Tibial artery (tissue), 4 donors: ENCODE data around the gene HOXA1.

ENCODE experiments used
- DNase-seq, 2 donors: peaks; one replicate each; pipeline ENCODE4 v3.0.0-alpha.2; 2019
- H3K27ac ChIP-seq, 2 donors: fragments of 200-600 bp; sonication (generic) in 1 of 2; 1 replicate in 1 of 2; 2 replicates in 1 of 2; pipeline ENCODE4 v1.5.1; 2018 to 2019; ENCODE audit warnings: mild to moderate bottlenecking in 1 of 2
- H3K27me3 ChIP-seq, 2 donors: fragments of 200-600 bp; sonication (generic) in 1 of 2; one replicate each; pipeline versions ENCODE4 v1.5.1 to v1.6.0; 2016 to 2019
- H3K36me3 ChIP-seq, 3 donors: fragments of 200-600 bp; sonication (generic) in 2 of 3; one replicate each; pipeline ENCODE4 v1.5.1; 2016 to 2019; ENCODE audit warnings: mild to moderate bottlenecking in 2 of 3
- H3K4me1 ChIP-seq, 4 donors: fragments of 200-600 bp; sonication (generic) in 2 of 4; 1 replicate in 3 of 4; 2 replicates in 1 of 4; pipeline ENCODE4 v1.5.1; 2016 to 2019
- H3K4me3 ChIP-seq, 2 donors: fragments of 200-600 bp; sonication (generic) in 1 of 2; 1 replicate in 1 of 2; 2 replicates in 1 of 2; pipeline ENCODE4 v1.5.1; 2018 to 2019; ENCODE audit warnings: mild to moderate bottlenecking in 2 of 2
- H3K9me3 ChIP-seq, 3 donors: fragments of 200-600 bp; sonication (generic) in 1 of 3; one replicate each; pipeline ENCODE4 v1.5.1; 2016 to 2019
- intact Hi-C: fragments of 100-400 bp; cut with DNase I; formaldehyde crosslinking; loops from one replicate; pipeline ENCODE4 v1.15.0; 2023; ENCODE audit warnings: low total_unique reads
- TF ChIP-seq, protein P1 (sequence below), 2 experiments: fragments of 200-600 bp in 1 of 2; fragments of 450-650 bp in 1 of 2; IDR thresholded peaks; one replicate each; pipeline ENCODE4 v1.5.1; 2017 to 2019; ENCODE audit warnings: antibody characterized with exemption in 2 of 2, mild to moderate bottlenecking in 1 of 2, moderate library complexity in 1 of 2

Gene HOXA1

DNA sequence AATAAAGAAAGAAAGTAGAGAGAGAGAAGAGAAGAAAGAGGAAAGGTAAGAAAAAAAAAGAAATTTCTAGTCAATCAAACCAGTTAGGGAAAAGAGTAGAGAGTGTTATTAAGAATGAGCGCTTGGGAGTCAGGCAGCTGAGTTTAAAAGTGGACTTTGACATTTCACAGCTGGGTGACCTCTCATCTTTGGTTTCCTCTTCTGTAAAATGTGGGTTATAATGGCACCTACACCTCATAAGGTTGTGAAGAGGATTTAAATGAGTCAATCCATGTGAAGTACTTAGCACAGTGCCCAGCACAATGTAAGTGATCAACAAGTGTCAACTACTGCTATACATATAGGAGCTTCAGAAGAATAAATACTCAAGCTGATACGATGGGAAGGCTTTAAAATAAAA, 12.2 kb downstream of the HOXA1 start:
- intact Hi-C loops, result no loop called here
- TF ChIP-seq, protein P1, sequence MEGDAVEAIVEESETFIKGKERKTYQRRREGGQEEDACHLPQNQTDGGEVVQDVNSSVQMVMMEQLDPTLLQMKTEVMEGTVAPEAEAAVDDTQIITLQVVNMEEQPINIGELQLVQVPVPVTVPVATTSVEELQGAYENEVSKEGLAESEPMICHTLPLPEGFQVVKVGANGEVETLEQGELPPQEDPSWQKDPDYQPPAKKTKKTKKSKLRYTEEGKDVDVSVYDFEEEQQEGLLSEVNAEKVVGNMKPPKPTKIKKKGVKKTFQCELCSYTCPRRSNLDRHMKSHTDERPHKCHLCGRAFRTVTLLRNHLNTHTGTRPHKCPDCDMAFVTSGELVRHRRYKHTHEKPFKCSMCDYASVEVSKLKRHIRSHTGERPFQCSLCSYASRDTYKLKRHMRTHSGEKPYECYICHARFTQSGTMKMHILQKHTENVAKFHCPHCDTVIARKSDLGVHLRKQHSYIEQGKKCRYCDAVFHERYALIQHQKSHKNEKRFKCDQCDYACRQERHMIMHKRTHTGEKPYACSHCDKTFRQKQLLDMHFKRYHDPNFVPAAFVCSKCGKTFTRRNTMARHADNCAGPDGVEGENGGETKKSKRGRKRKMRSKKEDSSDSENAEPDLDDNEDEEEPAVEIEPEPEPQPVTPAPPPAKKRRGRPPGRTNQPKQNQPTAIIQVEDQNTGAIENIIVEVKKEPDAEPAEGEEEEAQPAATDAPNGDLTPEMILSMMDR (IDR thresholded peaks at IDR 0.05), result no peak
- Histone ChIP-seq H3K36me3 (no peaks in the 10 kb centered on the region), H3K9me3 (peaks cover 0 to 5% (median 0%) of the 10 kb centered on the region in 3 donors), H3K4me3 (no peak overlapping the region), H3K27me3 (peaks cover 0 to 20% of the 10 kb centered on the region in 2 donors), H3K4me1 (peaks cover 0 to 4% (median 0%) of the 10 kb centered on the region in 4 donors), H3K27ac (no peak overlapping the region)
- no peak for DNase-seq

DNA sequence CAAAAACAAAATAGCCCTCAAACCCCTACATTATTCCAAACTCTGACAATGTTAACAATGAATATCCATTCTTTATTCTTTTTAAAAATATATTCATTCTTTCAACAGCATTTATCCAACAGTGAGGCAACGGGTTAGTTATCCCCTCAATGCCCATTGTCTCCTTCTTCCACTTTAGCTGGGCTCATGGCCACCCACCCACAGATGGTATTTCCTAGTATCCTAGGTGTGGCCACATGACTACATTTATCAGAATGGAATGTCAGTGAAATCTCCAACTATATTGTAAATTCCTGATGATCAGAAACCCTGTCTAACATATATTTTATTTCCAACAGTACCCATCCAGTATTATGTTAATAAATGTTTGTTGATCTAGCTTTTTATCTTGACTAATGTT, 13.6 kb downstream of the HOXA1 start:
- DNase-seq, result no peak
- H3K4me3 ChIP-seq, result no peak overlapping the region
- H3K9me3 ChIP-seq, result no peaks in the 10 kb centered on the region
- no peaks in the 10 kb centered on the region for H3K36me3 ChIP-seq
- intact Hi-C loops, result no loop called here
- no peaks in the 10 kb centered on the region for H3K4me1 ChIP-seq
- H3K27ac ChIP-seq, result no peak overlapping the region
- peaks cover 0 to 5% of the 10 kb centered on the region in 2 donors for H3K27me3 ChIP-seq
- TF ChIP-seq, protein P1 (IDR thresholded peaks at IDR 0.05), result no peak

DNA sequence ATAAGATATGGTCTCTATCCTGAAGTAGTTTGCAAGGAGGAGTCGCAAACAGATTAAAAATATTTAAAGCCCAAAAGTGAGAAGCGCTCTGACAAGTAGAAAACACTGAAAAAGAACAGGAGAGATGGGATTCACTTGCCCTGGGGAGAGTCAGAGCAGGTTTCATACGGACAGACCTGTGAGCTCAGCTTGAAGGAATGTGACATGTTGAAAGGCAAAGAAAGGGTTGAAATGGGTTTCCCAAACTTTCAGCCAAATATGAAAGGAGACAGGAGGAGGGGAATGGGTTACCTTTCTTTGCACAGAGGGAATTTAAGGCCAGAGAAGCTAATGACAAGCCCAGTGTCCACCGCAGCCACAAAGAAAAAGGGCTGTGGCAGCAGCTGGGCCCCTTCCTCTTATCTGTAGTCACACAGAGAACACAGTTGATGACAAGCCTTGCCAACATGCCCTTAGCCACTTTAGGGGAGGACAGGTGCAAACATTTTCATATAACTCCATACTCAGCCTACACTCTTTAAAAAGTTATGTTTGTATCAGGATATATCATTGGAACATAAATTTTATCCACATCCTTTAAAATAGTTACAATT, 14.9 kb downstream of the HOXA1 start:
- no peaks in the 10 kb centered on the region for H3K36me3 ChIP-seq
- H3K4me3 ChIP-seq, result no peak overlapping the region
- H3K9me3 ChIP-seq, result no peaks in the 10 kb centered on the region
- TF ChIP-seq, protein P1 (IDR thresholded peaks at IDR 0.05), result no peak
- intact Hi-C loops, result no loop called here
- DNase-seq, result no peak
- no peaks in the 10 kb centered on the region for H3K4me1 ChIP-seq
- no peak overlapping the region for H3K27ac ChIP-seq
- H3K27me3 ChIP-seq, result no peaks in the 10 kb centered on the region

DNA sequence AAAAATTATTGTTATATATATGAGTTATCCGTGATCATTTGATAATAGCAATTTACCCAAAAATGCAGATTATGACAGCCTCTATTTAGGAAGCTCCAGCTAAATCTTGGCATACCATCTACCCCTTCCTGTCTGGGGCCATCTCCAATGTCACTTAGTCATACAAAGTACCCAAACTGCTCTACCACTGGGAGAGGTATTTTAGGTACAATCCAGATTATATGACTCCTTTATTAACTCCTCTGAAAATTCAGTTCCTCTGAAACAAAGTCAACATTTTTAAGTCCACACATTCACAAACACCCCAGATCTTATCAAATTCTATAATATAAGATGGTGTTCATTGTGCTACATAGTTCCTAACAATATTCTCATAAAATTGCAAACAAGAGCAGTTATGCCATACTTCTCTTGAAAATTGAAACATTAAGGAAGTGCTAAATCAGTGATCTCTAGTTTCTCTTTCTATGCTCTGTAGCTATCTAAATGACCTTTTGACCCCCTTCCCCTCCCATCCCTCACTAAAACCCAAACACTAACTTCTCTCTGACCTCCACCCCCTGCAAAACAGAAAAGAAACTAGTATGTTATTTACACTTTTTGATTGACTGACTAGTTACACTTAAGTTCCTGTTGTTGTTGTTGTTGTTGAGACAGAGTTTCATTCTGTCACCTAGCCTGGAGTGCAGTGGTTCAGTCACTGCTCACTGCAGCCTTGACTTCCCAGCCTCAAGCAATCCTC, 16.4 kb downstream of the HOXA1 start:
- no peak for DNase-seq
- intact Hi-C loops, result no loop called here
- Histone ChIP-seq H3K9me3 (no peaks in the 10 kb centered on the region), H3K27me3 (no peaks in the 10 kb centered on the region), H3K4me3 (no peak overlapping the region), H3K4me1 (no peaks in the 10 kb centered on the region), H3K27ac (no peak overlapping the region), H3K36me3 (no peaks in the 10 kb centered on the region)
- TF ChIP-seq, protein P1 (IDR thresholded peaks at IDR 0.05), result no peak

DNA sequence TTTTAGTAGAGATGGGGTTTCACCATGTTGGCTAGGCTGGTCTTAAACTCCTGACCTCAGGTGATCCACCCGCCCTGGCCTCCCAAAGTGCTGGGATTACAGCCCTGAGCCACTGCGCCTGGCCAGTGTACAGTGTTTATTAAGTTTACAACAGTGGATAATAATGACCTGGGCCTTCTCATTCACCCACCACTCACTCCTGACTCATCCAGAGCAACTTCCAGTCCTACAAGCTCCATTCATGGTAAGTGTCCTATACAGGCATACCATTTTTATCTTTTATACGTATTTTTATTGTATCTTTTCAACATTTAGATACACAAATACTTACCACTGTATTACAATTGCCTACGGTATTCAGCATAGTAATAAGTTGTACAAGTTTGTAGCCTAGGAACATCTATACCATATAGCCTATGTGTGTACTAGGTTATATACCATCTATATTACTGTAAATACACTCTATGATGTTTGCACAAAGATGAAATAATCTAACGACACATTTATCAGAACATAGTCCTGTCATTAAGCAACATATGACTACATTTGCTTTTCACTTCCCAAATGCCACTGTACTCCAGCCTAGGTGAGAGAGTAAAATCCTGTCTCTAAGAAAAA, 17.1 kb downstream of the HOXA1 start:
- no peaks in the 10 kb centered on the region for H3K9me3 ChIP-seq
- no peaks in the 10 kb centered on the region for H3K36me3 ChIP-seq
- no peak overlapping the region for H3K27ac ChIP-seq
- no peak for DNase-seq
- H3K4me1 ChIP-seq, result no peaks in the 10 kb centered on the region
- intact Hi-C loops, result no loop called here
- no peaks in the 10 kb centered on the region for H3K27me3 ChIP-seq
- H3K4me3 ChIP-seq, result no peak overlapping the region
- TF ChIP-seq, protein P1 (IDR thresholded peaks at IDR 0.05), result no peak
